ENCODE measurements around the gene HSPB2. TPM values are rescaled to one million over a fixed set of nuclear protein-coding genes. Genes with fewer than 3 reads are reported as not detected.
"Not testable (repeated sequence)": the region's sequence is repeated elsewhere in the genome, so short reads cannot be mapped to it uniquely, and the experiment has no call there.

Gene HSPB2, protein sequence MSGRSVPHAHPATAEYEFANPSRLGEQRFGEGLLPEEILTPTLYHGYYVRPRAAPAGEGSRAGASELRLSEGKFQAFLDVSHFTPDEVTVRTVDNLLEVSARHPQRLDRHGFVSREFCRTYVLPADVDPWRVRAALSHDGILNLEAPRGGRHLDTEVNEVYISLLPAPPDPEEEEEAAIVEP
- total RNA-seq = not detected

DNA sequence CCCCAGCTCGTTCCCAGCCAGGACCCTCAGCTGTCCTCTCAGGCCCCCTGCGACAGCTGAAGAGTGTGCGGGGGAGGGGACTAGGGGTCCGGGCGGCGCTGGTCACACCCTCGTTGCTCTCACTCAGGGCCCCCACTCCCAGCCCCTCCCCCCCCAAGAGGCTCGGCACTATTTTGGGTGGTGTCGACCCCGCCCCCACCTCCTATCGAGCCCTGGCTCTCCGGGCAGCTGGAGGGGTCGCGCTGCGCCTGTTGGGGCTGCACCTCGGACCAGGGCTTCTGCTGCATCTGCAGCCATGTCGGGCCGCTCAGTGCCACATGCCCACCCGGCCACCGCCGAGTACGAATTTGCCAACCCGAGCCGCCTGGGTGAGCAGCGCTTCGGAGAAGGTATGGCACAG lies at the start of gene HSPB2:
Gene HSPB2, plus strand, starts transcription at position 200 of the 400 bp plus-strand sequence. Its CDS starts 96 bp downstream, at position 296.
- intact Hi-C loops (cut with micrococcal nuclease) = no loop called here
- CTCF ChIA-PET = no interaction called here
- DNase-seq = no peak
- no peaks in the 10 kb centered on the region for H3K36me3 Mint-ChIP-seq (ENCODE audit: low read depth)
- H3K4me3 Mint-ChIP-seq = no peak within 1 kb of the TSS
- no peaks in the 10 kb centered on the region for H3K4me1 Mint-ChIP-seq (ENCODE audit: low read depth)
- peaks cover 39% of the 10 kb centered on the region for H3K27me3 Mint-ChIP-seq (ENCODE audit: low read depth)
- H3K9me3 Mint-ChIP-seq = no peaks in the 10 kb centered on the region
- no peak within 1 kb of the TSS for H3K27ac Mint-ChIP-seq

DNA sequence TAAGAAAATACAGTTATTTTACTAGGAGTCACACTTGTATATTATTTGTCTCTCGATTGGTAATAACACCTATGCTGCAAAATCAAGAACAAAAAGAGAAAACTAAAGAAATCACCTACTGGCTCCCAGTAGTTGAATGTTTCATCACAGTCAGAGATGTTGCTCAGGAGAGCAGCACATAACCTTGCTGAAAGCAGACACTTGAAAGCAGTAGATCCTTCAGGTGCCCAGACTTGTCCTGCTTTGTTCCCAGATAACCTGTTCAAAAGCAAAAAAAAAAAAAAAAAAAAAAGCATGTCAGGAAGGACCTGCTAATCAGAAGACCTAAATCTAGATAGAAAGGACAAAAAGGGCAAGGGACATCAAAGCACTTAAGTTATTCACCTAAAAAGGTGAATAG lies 42.4 kb upstream of the HSPB2 start:
- Mint-ChIP-seq H3K9me3 (no peaks in the 10 kb centered on the region), H3K4me3 (peak overlapping the region; percentile 30), H3K36me3 (ENCODE audit: low read depth) (peaks cover 25% of the 10 kb centered on the region), H3K27me3 (ENCODE audit: low read depth) (no peaks in the 10 kb centered on the region), H3K4me1 (ENCODE audit: low read depth) (peaks cover 25% of the 10 kb centered on the region), H3K27ac (no peak overlapping the region)
- CTCF ChIA-PET = interaction anchor here (0.8 to 1.3 kb wide), 7 partner anchors 12 to 112 kb away, joined by 3 to 6 read pairs (median 4); no protein-coding TSS in a partner anchor
- no peak for DNase-seq
- intact Hi-C loops (cut with micrococcal nuclease) = loop anchor here (2.0 to 10.0 kb wide), 4 partner anchors 155 to 1445 kb away; partner anchors contain the start of genes DLAT, PTS and TTC12

DNA sequence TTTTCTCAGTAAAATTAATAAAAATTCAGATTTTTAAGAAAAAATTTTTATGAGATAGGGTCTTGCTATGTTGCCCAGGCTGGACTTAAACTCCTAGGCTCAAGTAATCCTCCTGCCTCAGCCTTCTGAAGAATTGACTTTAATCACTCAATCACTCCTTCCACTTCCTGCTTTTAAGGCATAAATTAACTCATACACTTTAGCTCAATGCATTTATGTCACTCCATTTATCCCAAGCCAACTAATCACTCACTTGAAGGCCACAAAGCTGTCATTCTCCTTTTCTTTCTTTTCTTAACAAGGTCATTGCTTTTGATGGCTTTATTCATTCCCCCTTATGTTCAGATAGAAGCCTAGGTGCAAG lies 42.0 kb upstream of the HSPB2 start:
- Mint-ChIP-seq H3K4me3 (peak overlapping the region; percentile 89), H3K4me1 (ENCODE audit: low read depth) (peaks cover 25% of the 10 kb centered on the region), H3K36me3 (ENCODE audit: low read depth) (peaks cover 25% of the 10 kb centered on the region), H3K9me3 (no peaks in the 10 kb centered on the region), H3K27me3 (ENCODE audit: low read depth) (no peaks in the 10 kb centered on the region), H3K27ac (peak overlapping the region; percentile 83)
- CTCF ChIA-PET = interaction anchor here (0.8 to 1.6 kb wide), 8 partner anchors 9 to 111 kb away, joined by 3 to 6 read pairs (median 4); partner anchors contain the start of gene CFAP68
- DNase-seq = no peak
- intact Hi-C loops (cut with micrococcal nuclease) = loop anchor here (2.0 to 10.0 kb wide), 4 partner anchors 154 to 1444 kb away; partner anchors contain the start of genes DLAT, PTS and TTC12

DNA sequence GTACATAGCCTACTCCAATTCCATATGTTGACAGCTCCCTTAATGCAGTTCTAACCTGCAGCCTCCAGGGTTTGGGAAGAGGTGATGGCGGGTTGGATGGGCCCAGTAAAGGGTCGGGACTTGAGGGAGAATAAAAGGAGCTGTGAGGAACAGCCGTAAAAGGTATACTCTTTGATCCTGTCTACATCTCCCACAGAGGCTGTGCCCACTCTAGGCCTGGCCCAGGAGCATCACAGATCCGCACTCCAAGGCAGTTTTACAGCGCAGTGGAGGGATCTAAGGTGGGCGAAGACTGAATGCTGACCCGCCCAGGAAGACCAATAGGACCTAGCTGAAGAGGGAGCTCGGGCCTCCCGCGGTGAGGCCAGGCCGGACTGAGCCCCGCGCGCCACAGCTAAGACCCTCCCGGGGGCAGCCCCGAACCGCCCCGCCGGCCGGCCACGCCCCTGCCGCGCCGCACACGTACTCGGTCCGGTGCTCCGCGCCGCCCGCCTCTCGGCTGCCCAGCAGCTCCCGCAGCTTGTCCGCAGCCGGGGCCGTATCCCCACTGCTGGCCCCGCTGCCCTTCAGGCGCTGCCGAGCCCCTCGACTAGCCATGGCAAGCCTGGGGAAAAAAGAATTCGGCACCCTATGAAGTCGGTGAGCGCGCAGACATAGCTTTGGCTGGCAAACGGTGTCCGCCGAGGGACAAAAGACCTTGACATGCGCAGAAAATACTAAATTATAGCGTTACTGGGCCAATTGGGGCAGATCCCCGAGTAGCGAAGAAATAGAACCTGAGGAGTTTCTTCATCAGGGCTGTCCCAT lies 41.4 kb upstream of the HSPB2 start, which contains the start of gene ALG9:
Gene ALG9, minus strand, starts transcription at position 696 of the 807 bp plus-strand sequence. Its CDS starts 99 bp downstream, at position 597.
- intact Hi-C loops (cut with micrococcal nuclease) = loop anchor here (1.0 to 10.0 kb wide), 8 partner anchors 8 to 1444 kb away; partner anchors contain the start of genes CFAP68, DLAT, FDXACB1 and PTS
- Mint-ChIP-seq H3K4me1 (ENCODE audit: low read depth) (peaks cover 25% of the 10 kb centered on the region), H3K27ac (peak within 1 kb of the TSS; percentile 83), H3K9me3 (no peaks in the 10 kb centered on the region), H3K4me3 (peak within 1 kb of the TSS; percentile 89), H3K36me3 (ENCODE audit: low read depth) (peaks cover 25% of the 10 kb centered on the region), H3K27me3 (ENCODE audit: low read depth) (no peaks in the 10 kb centered on the region)
- CTCF ChIA-PET = interaction anchor here (0.6 to 1.6 kb wide), 13 partner anchors 9 to 285 kb away, joined by 3 to 6 read pairs (median 3); partner anchors contain the start of gene CFAP68
- peak; percentile 93 for DNase-seq

DNA sequence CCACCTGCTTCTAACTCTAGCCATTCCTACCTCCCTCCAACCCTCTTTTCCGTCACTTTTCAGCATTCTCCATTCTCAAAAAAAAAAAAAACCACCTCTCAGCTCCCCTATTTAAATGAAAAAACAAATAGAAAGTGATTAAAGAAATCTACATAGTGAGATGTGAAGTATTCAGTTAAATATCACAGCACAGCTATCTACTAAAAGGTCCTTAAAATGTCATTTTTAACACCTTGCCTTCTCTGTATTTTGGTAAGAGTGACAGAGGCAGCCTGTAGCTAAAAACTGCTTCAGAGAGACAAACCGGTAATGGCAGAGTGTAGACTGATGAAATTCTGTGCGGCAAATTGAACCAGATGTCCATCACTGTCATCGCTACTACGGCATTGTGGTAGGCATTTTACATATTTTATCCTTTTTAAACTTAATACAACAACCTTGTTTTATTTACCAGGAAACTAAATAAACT lies 40.8 kb upstream of the HSPB2 start:
- Mint-ChIP-seq H3K4me1 (ENCODE audit: low read depth) (peaks cover 21% of the 10 kb centered on the region), H3K27ac (peak overlapping the region; percentile 68), H3K9me3 (no peaks in the 10 kb centered on the region), H3K4me3 (peak overlapping the region; percentile 89), H3K27me3 (ENCODE audit: low read depth) (no peaks in the 10 kb centered on the region), H3K36me3 (ENCODE audit: low read depth) (peaks cover 19% of the 10 kb centered on the region)
- DNase-seq = no peak
- intact Hi-C loops (cut with micrococcal nuclease) = loop anchor here (1.0 to 10.0 kb wide), 8 partner anchors 8 to 1443 kb away; partner anchors contain the start of genes CFAP68, DLAT, FDXACB1 and PTS
- CTCF ChIA-PET = interaction anchor here (0.6 to 1.6 kb wide), 9 partner anchors 8 to 575 kb away, joined by 3 to 6 read pairs (median 3); partner anchors contain the start of gene CFAP68

DNA sequence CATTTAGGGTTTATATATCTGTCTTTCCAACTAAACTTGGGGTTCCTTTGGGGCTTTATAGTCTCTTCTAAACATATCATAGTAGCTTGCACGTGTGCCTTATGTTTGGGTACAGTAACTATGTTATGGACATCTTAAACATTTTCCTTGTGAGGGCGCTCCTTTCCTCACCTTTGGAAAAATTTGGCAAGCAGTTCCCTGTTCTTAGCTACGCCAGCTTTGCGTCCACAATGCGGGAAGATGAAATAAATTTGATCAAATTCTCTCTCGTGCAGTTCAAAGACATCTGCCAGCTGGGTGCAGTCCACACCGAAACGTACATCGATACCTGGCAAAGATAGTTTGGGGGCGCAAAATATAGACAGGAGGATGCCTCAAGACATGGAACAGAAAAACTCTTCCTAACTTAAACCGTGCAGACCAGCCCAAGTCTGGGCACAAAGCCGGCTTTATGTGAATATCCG lies 34.1 kb upstream of the HSPB2 start:
- H3K27ac Mint-ChIP-seq = peak overlapping the region; percentile 97
- peaks cover 13% of the 10 kb centered on the region for H3K36me3 Mint-ChIP-seq (ENCODE audit: low read depth)
- no peaks in the 10 kb centered on the region for H3K9me3 Mint-ChIP-seq
- no peaks in the 10 kb centered on the region for H3K27me3 Mint-ChIP-seq (ENCODE audit: low read depth)
- peak overlapping the region; percentile 98 for H3K4me3 Mint-ChIP-seq
- CTCF ChIA-PET = interaction anchor here (0.6 to 2.8 kb wide), 5 partner anchors 15 to 104 kb away, joined by 3 to 12 read pairs (median 5); no protein-coding TSS in a partner anchor
- peaks cover 39% of the 10 kb centered on the region for H3K4me1 Mint-ChIP-seq (ENCODE audit: low read depth)
- intact Hi-C loops (cut with micrococcal nuclease) = loop anchor here (2.0 to 10.0 kb wide), 2 partner anchors 60 to 1436 kb away; partner anchors contain the start of gene TTC12
- no peak for DNase-seq

DNA sequence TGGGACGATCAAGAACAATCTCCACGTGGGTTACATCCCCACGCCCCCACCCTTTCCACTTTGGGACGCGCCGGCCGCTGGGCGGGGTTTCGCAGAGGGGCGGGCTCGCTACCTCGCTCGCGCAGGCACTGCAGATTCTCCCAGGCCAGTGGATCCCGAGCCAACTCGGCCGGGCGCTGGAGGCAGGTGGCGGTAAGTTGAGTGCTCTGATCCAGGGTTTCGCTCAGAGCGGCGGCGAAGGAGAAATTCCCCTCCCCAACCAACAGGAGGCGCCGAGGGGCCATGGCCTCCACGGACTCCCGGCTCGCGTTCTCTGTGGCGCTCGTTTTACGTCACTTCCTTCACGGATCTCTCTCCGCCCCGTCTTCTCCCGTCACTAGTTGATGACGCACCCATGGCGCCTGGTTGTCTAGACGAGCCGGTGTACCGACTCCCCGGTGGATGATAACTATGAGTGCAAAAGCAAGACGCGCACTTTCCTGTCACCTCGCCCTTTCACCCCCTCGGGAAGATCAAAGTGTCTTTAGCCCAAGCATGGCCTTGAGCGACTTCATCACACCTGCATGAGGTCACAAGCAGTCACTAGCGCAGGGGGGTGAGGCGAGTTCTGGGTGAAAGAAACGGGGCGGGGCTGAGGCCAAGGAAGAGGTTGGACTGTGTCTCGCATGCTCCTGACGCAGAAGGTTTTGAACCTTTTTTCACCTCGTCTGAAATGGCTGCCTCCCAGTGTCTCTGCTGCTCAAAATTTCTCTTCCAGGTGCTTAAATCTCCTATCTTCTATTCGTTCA lies 33.5 kb upstream of the HSPB2 start, which contains the start of the genes CFAP68 and FDXACB1:
Gene CFAP68, plus strand, starts transcription at position 693 of the 788 bp plus-strand sequence. Its CDS starts 20 bp downstream, at position 713.
Gene FDXACB1, minus strand, starts transcription at position 317 of the 788 bp plus-strand sequence. Its CDS starts 33 bp downstream, at position 284.
- Mint-ChIP-seq H3K27me3 (ENCODE audit: low read depth) (no peaks in the 10 kb centered on the region), H3K4me1 (ENCODE audit: low read depth) (peaks cover 39% of the 10 kb centered on the region), H3K36me3 (ENCODE audit: low read depth) (peaks cover 16% of the 10 kb centered on the region), H3K27ac (peak within 1 kb of the TSS; percentile 97), H3K4me3 (peak within 1 kb of the TSS; percentile 98), H3K9me3 (no peaks in the 10 kb centered on the region)
- DNase-seq = peak; percentile 97
- CTCF ChIA-PET = interaction anchor here (0.7 to 2.8 kb wide), 5 partner anchors 8 to 103 kb away, joined by 3 to 12 read pairs (median 4); partner anchors contain the start of gene ALG9
- intact Hi-C loops (cut with micrococcal nuclease) = loop anchor here (1.0 to 10.0 kb wide), 14 partner anchors 8 to 1436 kb away; partner anchors contain the start of genes ALG9, BCO2, DLAT and NKAPD1

DNA sequence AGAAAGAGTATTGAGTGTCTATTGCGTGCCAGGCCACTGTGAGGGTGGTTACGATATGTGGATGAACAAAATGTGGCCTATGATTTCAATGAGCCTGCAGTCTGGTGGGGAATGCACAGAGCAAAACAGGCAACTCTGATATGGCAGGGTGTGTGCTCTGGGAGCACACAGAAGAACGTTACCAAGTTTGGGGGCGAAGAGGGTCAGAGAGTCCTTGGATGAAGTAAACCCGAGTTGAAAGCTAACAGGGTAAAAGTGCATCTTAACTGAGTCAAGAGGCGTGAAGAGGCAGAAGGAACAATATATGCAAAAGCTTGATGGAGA lies 32.9 kb upstream of the HSPB2 start:
- H3K9me3 Mint-ChIP-seq = no peaks in the 10 kb centered on the region
- DNase-seq = no peak
- no peaks in the 10 kb centered on the region for H3K27me3 Mint-ChIP-seq (ENCODE audit: low read depth)
- CTCF ChIA-PET = interaction anchor here (1.1 to 3.2 kb wide), 3 partner anchors 8 to 102 kb away, joined by 3 to 12 read pairs (median 4); partner anchors contain the start of gene ALG9
- H3K27ac Mint-ChIP-seq = peak overlapping the region; percentile 97
- peaks cover 16% of the 10 kb centered on the region for H3K36me3 Mint-ChIP-seq (ENCODE audit: low read depth)
- peak overlapping the region; percentile 98 for H3K4me3 Mint-ChIP-seq
- intact Hi-C loops (cut with micrococcal nuclease) = loop anchor here (1.0 to 10.0 kb wide), 14 partner anchors 8 to 1435 kb away; partner anchors contain the start of genes ALG9, BCO2, DLAT and NKAPD1
- H3K4me1 Mint-ChIP-seq (ENCODE audit: low read depth) = peaks cover 39% of the 10 kb centered on the region

DNA sequence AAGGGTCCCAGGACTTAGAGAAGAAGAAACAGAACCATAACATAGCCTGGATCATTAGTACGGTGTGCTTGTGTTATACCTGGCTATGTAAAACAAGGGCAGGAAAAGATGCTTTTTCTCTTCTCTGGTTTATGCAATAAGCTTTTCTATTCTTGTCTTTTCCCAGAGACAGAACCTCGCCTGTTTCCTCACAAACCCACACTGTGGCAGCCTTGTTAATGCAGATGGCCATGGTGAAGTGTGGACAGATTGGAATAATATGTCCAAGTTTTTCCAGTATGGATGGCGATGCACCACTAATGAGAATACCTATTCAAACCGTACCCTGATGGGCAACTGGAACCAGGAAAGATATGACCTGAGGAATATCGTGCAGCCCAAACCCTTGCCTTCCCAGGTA lies 30.3 kb upstream of the HSPB2 start:
- Mint-ChIP-seq H3K9me3 (no peaks in the 10 kb centered on the region), H3K4me1 (ENCODE audit: low read depth) (peaks cover 35% of the 10 kb centered on the region), H3K27ac (no peak overlapping the region), H3K27me3 (ENCODE audit: low read depth) (no peaks in the 10 kb centered on the region), H3K36me3 (ENCODE audit: low read depth) (peaks cover 12% of the 10 kb centered on the region), H3K4me3 (no peak overlapping the region)
- intact Hi-C loops (cut with micrococcal nuclease) = no loop called here
- no peak for DNase-seq
- CTCF ChIA-PET = interaction anchor here (1.0 to 3.2 kb wide), 5 partner anchors 11 to 100 kb away, joined by 3 to 13 read pairs (median 6); partner anchors contain the start of gene ALG9

DNA sequence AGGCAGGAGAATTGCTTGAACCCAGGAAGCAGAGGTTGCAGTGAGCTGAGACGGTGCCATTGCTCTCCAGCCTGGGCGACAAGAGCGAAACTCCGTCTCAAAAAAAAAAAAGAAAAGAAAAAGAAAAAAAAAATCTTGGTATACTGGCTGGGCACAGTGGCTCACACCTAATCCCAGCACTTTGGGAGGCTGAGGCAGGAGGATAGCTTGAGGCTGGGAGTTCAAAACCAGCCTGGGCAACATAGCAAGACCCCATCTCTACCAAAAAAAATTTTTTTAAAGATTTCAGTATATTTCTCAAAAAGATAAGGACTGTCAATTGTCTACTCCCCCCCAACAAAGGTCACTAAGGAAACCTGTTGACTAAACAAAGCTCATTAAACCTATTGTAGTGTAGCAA lies 27.5 kb upstream of the HSPB2 start:
- DNase-seq; H3K27me3 Mint-ChIP-seq (ENCODE audit: low read depth); H3K36me3 Mint-ChIP-seq (ENCODE audit: low read depth); H3K9me3 Mint-ChIP-seq; H3K27ac Mint-ChIP-seq; H3K4me3 Mint-ChIP-seq; intact Hi-C loops (cut with micrococcal nuclease): not testable (repeated sequence)
- CTCF ChIA-PET = interaction anchor here (1.3 kb wide), 1 partner anchor 13 kb away, joined by 3 read pairs; no protein-coding TSS in a partner anchor
- H3K4me1 Mint-ChIP-seq (ENCODE audit: low read depth) = peaks cover 24% of the 10 kb centered on the region

DNA sequence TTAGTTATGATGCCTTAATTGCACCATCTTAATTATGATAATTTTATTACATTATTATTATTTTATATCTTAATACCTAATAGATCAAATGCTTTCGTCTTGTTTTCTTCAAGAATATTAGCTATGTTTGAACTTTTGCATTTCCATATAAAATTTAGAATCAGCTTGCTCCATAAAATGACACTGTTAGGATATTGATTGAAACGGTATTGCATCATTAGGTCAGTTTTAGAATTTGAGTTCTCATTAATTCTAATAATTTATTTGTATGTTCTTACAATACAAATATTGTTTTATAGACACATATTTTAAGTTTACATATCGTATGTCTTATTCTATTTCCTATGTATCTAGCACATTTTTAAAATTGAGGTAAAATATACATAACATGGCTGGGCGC lies 26.5 kb upstream of the HSPB2 start:
- intact Hi-C loops (cut with micrococcal nuclease) = no loop called here
- no peak for DNase-seq
- no peak overlapping the region for H3K27ac Mint-ChIP-seq
- no peak overlapping the region for H3K4me3 Mint-ChIP-seq
- CTCF ChIA-PET = interaction anchor here (1.1 to 1.3 kb wide), 2 partner anchors 14 to 96 kb away, joined by 3 to 4 read pairs; no protein-coding TSS in a partner anchor
- H3K4me1 Mint-ChIP-seq (ENCODE audit: low read depth) = peaks cover 15% of the 10 kb centered on the region
- no peaks in the 10 kb centered on the region for H3K9me3 Mint-ChIP-seq
- H3K27me3 Mint-ChIP-seq (ENCODE audit: low read depth) = no peaks in the 10 kb centered on the region
- peaks cover 8% of the 10 kb centered on the region for H3K36me3 Mint-ChIP-seq (ENCODE audit: low read depth)

Measured in activated naive CD4-positive, alpha-beta T cell treated with anti-CD3 and anti-CD28 coated beads for 36 hours (primary cell).